SK-N-MC (cell line): ENCODE measurements around the gene FBLN2.

Source experiments
- DNase-seq: peaks from one replicate; pipeline ENCODE4 v3.0.0-alpha.2; 2011; ENCODE audit warnings: low read depth, low spot score
- H3K27ac ChIP-seq: fragments of 200-600 bp; sonication (generic); 2 replicates; pipeline ENCODE4 v1.5.1; 2016; ENCODE audit warnings: mixed run types
- H3K36me3 ChIP-seq: fragments of 200-600 bp; sonication (generic); 2 replicates; pipeline ENCODE4 v1.6.1; 2017; ENCODE audit warnings: antibody characterized with exemption, low read length, mixed read lengths; ENCODE audit not compliant: insufficient read depth
- H3K4me3 ChIP-seq: fragments of 200-600 bp; sonication (generic); 2 replicates; pipeline ENCODE4 v1.5.1; 2016
- H3K9ac ChIP-seq: fragments of 200-600 bp; sonication (generic); 2 replicates; pipeline ENCODE4 v1.8.0; 2017; ENCODE audit warnings: mixed run types, mixed read lengths; ENCODE audit not compliant: insufficient read length
- H3K9me3 ChIP-seq: fragments of 200-600 bp; sonication (generic); 2 replicates; pipeline ENCODE4 v1.6.1; 2017; ENCODE audit warnings: low read depth, mild to moderate bottlenecking, antibody characterized with exemption, low read length, moderate library complexity, mixed read lengths
- EZH2 ChIP-seq: fragments of 200-600 bp; sonication (generic); IDR thresholded peaks from one replicate; pipeline ENCODE4 v1.6.1; 2017; ENCODE audit warnings: antibody characterized with exemption
- FOXP2 ChIP-seq: optimal IDR thresholded peaks from 2 replicates; pipeline ENCODE3; 2011; ENCODE audit warnings: mild to moderate bottlenecking, moderate library complexity; ENCODE audit not compliant: insufficient read depth; ENCODE audit errors: extremely low read length, control extremely low read depth
- POLR2AphosphoS5 ChIP-seq: IDR thresholded peaks from 2 replicates; pipeline ENCODE4 v1.6.1; 2012; ENCODE audit warnings: mild to moderate bottlenecking, low read depth, low read length, borderline replicate concordance

The FBLN2 gene

DNA sequence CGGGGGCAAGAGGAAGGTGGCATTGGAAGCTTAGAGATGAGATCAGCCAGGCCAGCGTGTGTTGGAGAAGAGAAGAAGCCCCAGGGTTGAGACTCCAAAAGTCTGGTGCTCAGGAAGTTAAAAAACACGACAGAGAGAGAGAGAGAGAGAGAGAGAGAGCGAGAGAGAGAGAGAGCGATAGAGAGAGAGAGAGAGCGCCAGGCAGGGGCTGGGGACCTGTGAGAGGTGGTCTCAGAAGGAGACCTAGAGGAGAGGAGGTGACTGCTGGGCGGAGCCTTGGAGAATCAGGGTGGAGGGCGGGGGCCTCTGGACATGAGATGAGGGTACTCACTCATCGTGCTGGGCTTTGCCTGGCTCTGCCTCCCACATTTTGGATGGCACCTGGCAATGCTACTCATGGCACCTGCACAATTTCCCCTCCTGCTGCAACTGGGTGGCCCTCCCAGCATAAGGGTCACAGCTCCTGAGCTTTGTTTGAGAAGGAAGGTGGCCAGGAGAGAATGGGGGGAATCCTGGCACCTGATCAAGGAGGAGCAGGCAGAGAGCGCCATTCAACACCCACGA, 51.0 kb downstream of the FBLN2 start:
- H3K9ac ChIP-seq: no peak overlapping the region
- no peaks in the 10 kb centered on the region for H3K36me3 ChIP-seq
- H3K27ac ChIP-seq: no peak overlapping the region
- DNase-seq: no peak
- H3K4me3 ChIP-seq: no peak overlapping the region
- TF ChIP-seq FOXP2 (no peak), POLR2AphosphoS5 (no peak), EZH2 (no peak)
- H3K9me3 ChIP-seq: no peaks in the 10 kb centered on the region

- no peak for DNase-seq
- no peak overlapping the region for H3K27ac ChIP-seq
- H3K9me3 ChIP-seq: no peaks in the 10 kb centered on the region
- H3K4me3 ChIP-seq: no peak overlapping the region
- TF ChIP-seq EZH2 (no peak), FOXP2 (no peak), POLR2AphosphoS5 (no peak)
- no peak overlapping the region for H3K9ac ChIP-seq
- no peaks in the 10 kb centered on the region for H3K36me3 ChIP-seq
Observed at GRCh38 chr3:13600950-13601691, 52.2 kb downstream of the FBLN2 start.

DNA sequence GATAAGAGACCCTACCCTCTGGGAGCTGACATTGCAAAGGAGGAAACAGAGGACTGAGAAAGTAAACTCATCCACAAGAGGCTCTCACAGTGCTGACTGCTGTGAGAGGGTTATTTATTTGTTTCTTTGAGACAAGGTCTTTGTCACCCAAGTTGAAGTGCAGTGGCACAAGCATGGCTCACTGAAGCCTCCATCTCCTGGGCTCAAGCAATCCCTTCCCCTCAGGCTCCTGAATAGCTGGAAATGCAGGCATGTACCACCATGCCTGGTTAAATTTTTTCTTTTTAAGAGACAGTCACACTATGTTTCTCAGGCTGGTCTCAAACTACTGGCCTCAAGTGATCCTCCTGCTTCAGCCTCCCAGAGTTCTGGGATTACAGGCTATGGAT, 52.8 kb downstream of the FBLN2 start:
- H3K4me3 ChIP-seq: no peak overlapping the region
- H3K27ac ChIP-seq: no peak overlapping the region
- H3K9me3 ChIP-seq: no peaks in the 10 kb centered on the region
- TF ChIP-seq POLR2AphosphoS5 (no peak), EZH2 (no peak), FOXP2 (no peak)
- no peak for DNase-seq
- no peaks in the 10 kb centered on the region for H3K36me3 ChIP-seq
- H3K9ac ChIP-seq: no peak overlapping the region

DNA sequence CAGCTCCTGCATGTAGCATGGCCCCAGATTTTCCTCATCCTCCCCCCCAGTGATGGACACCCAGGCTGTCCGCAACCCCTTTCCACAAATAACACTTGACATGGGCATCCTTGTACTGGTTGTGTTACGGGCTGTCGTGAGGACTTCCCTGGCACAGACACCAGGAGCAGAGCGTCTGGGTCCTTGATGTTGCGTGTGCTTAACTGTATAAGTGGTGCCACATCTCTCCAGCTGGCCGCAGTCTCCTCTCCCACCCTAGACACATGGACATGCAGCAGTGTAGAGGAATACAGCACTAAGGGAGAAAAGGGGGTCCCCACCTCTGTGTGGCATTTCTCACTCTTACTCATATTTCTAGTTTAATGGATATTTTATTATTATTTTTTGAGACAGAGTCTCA, 56.6 kb downstream of the FBLN2 start:
- Histone ChIP-seq H3K9me3 (no peaks in the 10 kb centered on the region), H3K36me3 (no peaks in the 10 kb centered on the region), H3K9ac (no peak overlapping the region), H3K27ac (no peak overlapping the region), H3K4me3 (no peak overlapping the region)
- no peak for TF ChIP-seq POLR2AphosphoS5
- TF ChIP-seq EZH2: no peak
- TF ChIP-seq FOXP2: no peak
- no peak for DNase-seq

- no peak for TF ChIP-seq POLR2AphosphoS5
- TF ChIP-seq FOXP2: no peak
- TF ChIP-seq EZH2: no peak
- Histone ChIP-seq H3K9me3 (no peaks in the 10 kb centered on the region), H3K4me3 (no peak overlapping the region), H3K9ac (no peak overlapping the region), H3K36me3 (no peaks in the 10 kb centered on the region), H3K27ac (no peak overlapping the region)
- no peak for DNase-seq
Observed at GRCh38 chr3:13607821-13608597, 59.1 kb downstream of the FBLN2 start.

GRCh38 chr3:13608969-13609725, 60.2 kb downstream of the FBLN2 start:
- TF ChIP-seq POLR2AphosphoS5: no peak
- no peak for TF ChIP-seq FOXP2
- no peak for TF ChIP-seq EZH2
- H3K9me3 ChIP-seq: no peaks in the 10 kb centered on the region
- no peaks in the 10 kb centered on the region for H3K36me3 ChIP-seq
- H3K9ac ChIP-seq: no peak overlapping the region
- H3K27ac ChIP-seq: no peak overlapping the region
- H3K4me3 ChIP-seq: no peak overlapping the region
- no peak for DNase-seq

GRCh38 chr3:13610006-13610570, 61.2 kb downstream of the FBLN2 start:
- Histone ChIP-seq H3K4me3 (no peak overlapping the region), H3K9ac (no peak overlapping the region), H3K36me3 (no peaks in the 10 kb centered on the region), H3K27ac (no peak overlapping the region), H3K9me3 (no peaks in the 10 kb centered on the region)
- DNase-seq: no peak
- TF ChIP-seq FOXP2 (no peak), POLR2AphosphoS5 (no peak), EZH2 (no peak)
